ENCODE data around the gene PLCL2.

DNA sequence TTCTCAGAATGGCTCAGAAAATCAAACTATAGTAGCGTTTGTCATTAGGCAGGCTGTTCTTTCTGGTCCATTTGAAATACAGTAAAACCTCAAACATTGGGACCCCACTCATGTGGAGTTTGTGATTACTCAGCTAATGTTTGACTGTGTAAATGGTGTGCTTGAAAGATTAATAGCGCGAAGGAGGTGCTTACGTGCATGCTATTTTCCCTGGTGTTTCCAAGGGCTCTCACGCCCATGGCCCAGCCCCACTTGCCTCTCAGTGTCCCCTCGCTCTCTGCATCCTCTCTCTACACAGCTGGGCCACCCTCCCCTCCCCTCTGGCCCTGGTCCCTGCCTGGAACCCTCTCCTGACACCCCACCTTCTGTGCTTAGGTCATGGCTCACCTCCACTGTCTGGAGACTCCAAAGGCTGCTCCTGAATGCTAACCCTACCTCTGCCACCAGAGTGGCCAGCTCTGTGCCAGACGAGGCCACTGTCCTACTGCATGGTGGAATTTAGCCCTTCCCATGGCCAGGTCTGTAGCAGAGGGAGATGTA lies 194.2 kb downstream of the PLCL2 start:
- TF ChIP-seq, protein P1, sequence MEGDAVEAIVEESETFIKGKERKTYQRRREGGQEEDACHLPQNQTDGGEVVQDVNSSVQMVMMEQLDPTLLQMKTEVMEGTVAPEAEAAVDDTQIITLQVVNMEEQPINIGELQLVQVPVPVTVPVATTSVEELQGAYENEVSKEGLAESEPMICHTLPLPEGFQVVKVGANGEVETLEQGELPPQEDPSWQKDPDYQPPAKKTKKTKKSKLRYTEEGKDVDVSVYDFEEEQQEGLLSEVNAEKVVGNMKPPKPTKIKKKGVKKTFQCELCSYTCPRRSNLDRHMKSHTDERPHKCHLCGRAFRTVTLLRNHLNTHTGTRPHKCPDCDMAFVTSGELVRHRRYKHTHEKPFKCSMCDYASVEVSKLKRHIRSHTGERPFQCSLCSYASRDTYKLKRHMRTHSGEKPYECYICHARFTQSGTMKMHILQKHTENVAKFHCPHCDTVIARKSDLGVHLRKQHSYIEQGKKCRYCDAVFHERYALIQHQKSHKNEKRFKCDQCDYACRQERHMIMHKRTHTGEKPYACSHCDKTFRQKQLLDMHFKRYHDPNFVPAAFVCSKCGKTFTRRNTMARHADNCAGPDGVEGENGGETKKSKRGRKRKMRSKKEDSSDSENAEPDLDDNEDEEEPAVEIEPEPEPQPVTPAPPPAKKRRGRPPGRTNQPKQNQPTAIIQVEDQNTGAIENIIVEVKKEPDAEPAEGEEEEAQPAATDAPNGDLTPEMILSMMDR (IDR thresholded peaks at IDR 0.05), result no peak
- TF ChIP-seq POLR2A (IDR thresholded peaks at IDR 0.05) (no peak), POLR2AphosphoS5 (IDR thresholded peaks at IDR 0.05) (no peak)

Data from prostate gland (tissue), 2 donors.